ENCODE measurements around the gene LMBR1.

Gene LMBR1

GRCh38 chr7:156676263-156676662, 216.7 kb downstream of the LMBR1 start:
- Histone ChIP-seq H3K36me3 (peaks cover 97% of the 10 kb centered on the region), H3K27me3 (no peaks in the 10 kb centered on the region), H3K4me1 (ENCODE audit: control insufficient read depth in 1 of 2, insufficient read depth in 1 of 2, low read depth in 1 of 2, low read length in 1 of 2) (no peaks in the 10 kb centered on the region), H3K4me3 (ENCODE audit: low read depth in 1 of 2, low read length in 1 of 2) (no peak overlapping the region), H3K27ac (no peak overlapping the region), H3K9me3 (no peaks in the 10 kb centered on the region)
- no peak for TF ChIP-seq CTCF (IDR thresholded peaks at IDR 0.05)

- Histone ChIP-seq H3K27me3 (no peaks in the 10 kb centered on the region), H3K4me3 (ENCODE audit: low read depth in 1 of 2, low read length in 1 of 2) (no peak overlapping the region), H3K9me3 (no peaks in the 10 kb centered on the region), H3K36me3 (peaks cover 98% of the 10 kb centered on the region), H3K4me1 (ENCODE audit: control insufficient read depth in 1 of 2, insufficient read depth in 1 of 2, low read depth in 1 of 2, low read length in 1 of 2) (no peaks in the 10 kb centered on the region), H3K27ac (no peak overlapping the region)
- TF ChIP-seq CTCF (IDR thresholded peaks at IDR 0.05) = no peak
Observed at GRCh38 chr7:156675721-156676120, 217.3 kb downstream of the LMBR1 start.

- Histone ChIP-seq H3K4me1 (ENCODE audit: control insufficient read depth in 1 of 2, insufficient read depth in 1 of 2, low read depth in 1 of 2, low read length in 1 of 2) (no peaks in the 10 kb centered on the region), H3K27me3 (no peaks in the 10 kb centered on the region), H3K4me3 (ENCODE audit: low read depth in 1 of 2, low read length in 1 of 2) (no peak overlapping the region), H3K36me3 (peaks cover 96% of the 10 kb centered on the region), H3K27ac (no peak overlapping the region), H3K9me3 (no peaks in the 10 kb centered on the region)
- TF ChIP-seq CTCF (IDR thresholded peaks at IDR 0.05) = no peak
Observed at GRCh38 chr7:156673902-156674301, 219.1 kb downstream of the LMBR1 start.

- peaks cover 96% of the 10 kb centered on the region for H3K36me3 ChIP-seq
- TF ChIP-seq CTCF (IDR thresholded peaks at IDR 0.05) = no peak
Observed at GRCh38 chr7:156673454-156673853, 219.5 kb downstream of the LMBR1 start.

GRCh38 chr7:156669035-156669828, 223.8 kb downstream of the LMBR1 start:
- Histone ChIP-seq H3K27me3 (no peaks in the 10 kb centered on the region), H3K36me3 (peaks cover 57% of the 10 kb centered on the region), H3K4me3 (ENCODE audit: low read depth in 1 of 2, low read length in 1 of 2) (no peak overlapping the region), H3K4me1 (ENCODE audit: control insufficient read depth in 1 of 2, insufficient read depth in 1 of 2, low read depth in 1 of 2, low read length in 1 of 2) (no peaks in the 10 kb centered on the region), H3K27ac (no peak overlapping the region), H3K9me3 (no peaks in the 10 kb centered on the region)
- no peak for TF ChIP-seq CTCF (IDR thresholded peaks at IDR 0.05)

More at GRCh38 chr7:156673454-156673853, 219.5 kb downstream of the LMBR1 start:
- Histone ChIP-seq H3K4me1 (ENCODE audit: control insufficient read depth in 1 of 2, insufficient read depth in 1 of 2, low read depth in 1 of 2, low read length in 1 of 2) (no peaks in the 10 kb centered on the region), H3K9me3 (no peaks in the 10 kb centered on the region), H3K27me3 (no peaks in the 10 kb centered on the region), H3K4me3 (ENCODE audit: low read depth in 1 of 2, low read length in 1 of 2) (no peak overlapping the region), H3K27ac (no peak overlapping the region)
